Stomach smooth muscle (tissue), 2 donors: ENCODE measurements around the gene FZD1.

Source experiments
- H3K27ac ChIP-seq: one replicate; pipeline ENCODE4 v1.7.0; 2013; ENCODE audit warnings: mild to moderate bottlenecking, low read length, inconsistent platforms
- H3K27me3 ChIP-seq, 2 donors: one replicate each; pipeline ENCODE4 v1.7.0; 2013; ENCODE audit warnings: low read length in 2 of 2; ENCODE audit not compliant: insufficient read depth in 2 of 2, control insufficient read depth in 1 of 2
- H3K36me3 ChIP-seq, 2 donors: one replicate each; pipeline ENCODE4 v1.7.0; 2013; ENCODE audit warnings: low read length in 2 of 2; ENCODE audit not compliant: control insufficient read depth in 2 of 2, insufficient read depth in 2 of 2
- H3K4me1 ChIP-seq: one replicate; pipeline ENCODE4 v1.7.0; 2013; ENCODE audit warnings: low read length; ENCODE audit not compliant: control insufficient read depth, insufficient read depth
- H3K4me3 ChIP-seq, 2 donors: one replicate each; pipeline ENCODE4 v1.7.0; 2013; ENCODE audit warnings: low read length in 2 of 2
- H3K9ac ChIP-seq, 2 donors: one replicate each; pipeline ENCODE4 v1.7.0; 2013; ENCODE audit warnings: low read length in 2 of 2, mild to moderate bottlenecking in 1 of 2
- H3K9me3 ChIP-seq, 2 donors: one replicate each; pipeline ENCODE4 v1.7.0; 2013; ENCODE audit warnings: low read length in 2 of 2; ENCODE audit not compliant: control insufficient read depth in 2 of 2
- donor health status: healthy.
- donor health status: Pancreatic carcinoma.

The FZD1 gene

DNA sequence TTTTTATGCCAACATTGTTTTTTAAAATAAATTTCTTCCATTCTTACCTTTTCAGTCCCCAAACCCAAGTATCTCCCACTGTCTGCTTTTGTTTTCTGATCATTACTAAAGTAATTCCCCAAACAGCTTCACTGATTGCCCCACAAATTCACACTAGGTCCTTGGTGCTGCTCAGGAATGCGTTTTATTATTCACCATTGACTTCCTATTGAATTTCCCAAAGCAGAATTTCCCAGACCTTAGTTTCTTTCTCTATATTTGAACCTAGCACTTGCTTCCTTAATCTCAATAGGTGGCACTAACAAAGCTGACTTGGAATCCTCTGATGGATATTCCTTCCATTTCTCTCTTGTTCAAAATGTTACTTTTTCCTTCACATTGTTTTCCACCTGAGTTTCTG, 52.2 kb downstream of the FZD1 start:
- H3K27me3 ChIP-seq = no peaks in the 10 kb centered on the region
- no peak overlapping the region for H3K27ac ChIP-seq
- H3K9ac ChIP-seq = no peak overlapping the region
- H3K4me3 ChIP-seq = no peak overlapping the region
- H3K4me1 ChIP-seq = no peaks in the 10 kb centered on the region
- H3K9me3 ChIP-seq = no peaks in the 10 kb centered on the region
- no peaks in the 10 kb centered on the region for H3K36me3 ChIP-seq

DNA sequence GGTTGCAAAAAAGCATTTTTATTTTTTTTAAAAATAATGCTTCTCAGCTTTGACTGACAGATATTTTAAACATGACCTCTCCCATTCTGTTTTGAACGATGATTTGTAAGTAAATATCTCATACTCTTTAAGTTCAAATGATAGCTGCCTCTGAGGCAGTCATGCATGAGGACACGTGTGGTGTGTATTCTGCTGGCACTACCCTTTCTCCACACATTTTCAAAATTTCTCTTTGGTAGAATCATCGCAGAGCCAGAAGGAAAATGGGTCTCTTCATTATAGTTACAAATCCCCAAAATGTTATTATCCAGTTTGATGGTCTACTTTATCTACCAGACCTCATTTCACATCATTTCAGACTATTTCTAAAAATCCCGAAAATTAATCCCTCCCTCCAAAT, 55.1 kb downstream of the FZD1 start:
- no peaks in the 10 kb centered on the region for H3K36me3 ChIP-seq
- H3K27me3 ChIP-seq = no peaks in the 10 kb centered on the region
- no peak overlapping the region for H3K4me3 ChIP-seq
- no peak overlapping the region for H3K9ac ChIP-seq
- H3K9me3 ChIP-seq = no peaks in the 10 kb centered on the region
- H3K4me1 ChIP-seq = no peaks in the 10 kb centered on the region
- no peak overlapping the region for H3K27ac ChIP-seq

- Histone ChIP-seq H3K4me3 (no peak overlapping the region), H3K9ac (no peak overlapping the region), H3K27ac (no peak overlapping the region), H3K9me3 (no peaks in the 10 kb centered on the region), H3K36me3 (no peaks in the 10 kb centered on the region), H3K27me3 (no peaks in the 10 kb centered on the region), H3K4me1 (no peaks in the 10 kb centered on the region)
Observed at GRCh38 chr7:91320366-91321078, 56.3 kb downstream of the FZD1 start.
